ENCODE measurements around the gene SLC9A8.

The SLC9A8 gene

DNA sequence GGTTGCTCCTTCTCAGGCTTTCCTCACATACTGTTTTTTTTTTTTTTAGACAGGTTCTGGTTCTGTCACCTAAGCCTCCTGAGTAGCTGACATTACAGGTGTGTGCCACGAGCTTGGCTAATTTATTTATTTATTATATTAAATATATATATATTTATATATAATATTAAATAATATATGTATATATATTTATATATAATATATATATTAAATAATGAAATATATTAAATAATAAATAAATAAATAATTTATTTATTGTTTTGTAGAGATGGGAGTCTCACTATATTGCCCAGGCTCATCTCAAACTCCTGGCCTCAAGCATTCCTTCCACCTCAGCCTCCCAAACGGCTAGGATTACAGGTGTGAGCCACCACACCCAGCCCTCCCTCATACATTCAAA is 28.3 kb upstream of the SLC9A8 start:
- ATAC-seq (ENCODE audit: insufficient read depth, low read depth): no peak
- H3K79me2 ChIP-seq (ENCODE audit: insufficient read depth, low read length): no peaks in the 10 kb centered on the region
- H3K36me3 ChIP-seq (ENCODE audit: insufficient read depth, low read length): no peaks in the 10 kb centered on the region
- no peaks in the 10 kb centered on the region for H3K4me1 ChIP-seq (ENCODE audit: insufficient read depth, low read length)
- TF ChIP-seq, protein P1, sequence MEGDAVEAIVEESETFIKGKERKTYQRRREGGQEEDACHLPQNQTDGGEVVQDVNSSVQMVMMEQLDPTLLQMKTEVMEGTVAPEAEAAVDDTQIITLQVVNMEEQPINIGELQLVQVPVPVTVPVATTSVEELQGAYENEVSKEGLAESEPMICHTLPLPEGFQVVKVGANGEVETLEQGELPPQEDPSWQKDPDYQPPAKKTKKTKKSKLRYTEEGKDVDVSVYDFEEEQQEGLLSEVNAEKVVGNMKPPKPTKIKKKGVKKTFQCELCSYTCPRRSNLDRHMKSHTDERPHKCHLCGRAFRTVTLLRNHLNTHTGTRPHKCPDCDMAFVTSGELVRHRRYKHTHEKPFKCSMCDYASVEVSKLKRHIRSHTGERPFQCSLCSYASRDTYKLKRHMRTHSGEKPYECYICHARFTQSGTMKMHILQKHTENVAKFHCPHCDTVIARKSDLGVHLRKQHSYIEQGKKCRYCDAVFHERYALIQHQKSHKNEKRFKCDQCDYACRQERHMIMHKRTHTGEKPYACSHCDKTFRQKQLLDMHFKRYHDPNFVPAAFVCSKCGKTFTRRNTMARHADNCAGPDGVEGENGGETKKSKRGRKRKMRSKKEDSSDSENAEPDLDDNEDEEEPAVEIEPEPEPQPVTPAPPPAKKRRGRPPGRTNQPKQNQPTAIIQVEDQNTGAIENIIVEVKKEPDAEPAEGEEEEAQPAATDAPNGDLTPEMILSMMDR (IDR thresholded peaks at IDR 0.05; ENCODE audit: borderline replicate concordance, extremely low read depth, low read length, poor library complexity, severe bottlenecking): no peak
- TF ChIP-seq EZH2 (IDR thresholded peaks at IDR 0.05; ENCODE audit: borderline replicate concordance, low read depth, low read length, severe bottlenecking): no peak
- H3K4me3 ChIP-seq (ENCODE audit: low read depth in 1 of 2, low read length in 2 of 2): no peak overlapping the region
- no peaks in the 10 kb centered on the region for H3K9me3 ChIP-seq (ENCODE audit: insufficient read depth, low read length, severe bottlenecking)
- H3K27ac ChIP-seq (ENCODE audit: low read length): no peak overlapping the region
- H3K9ac ChIP-seq (ENCODE audit: low read depth, low read length): no peak overlapping the region
- DNase-seq: no peak
- no peak overlapping the region for H3K4me2 ChIP-seq (ENCODE audit: insufficient read depth, low read length)
- peaks cover 6% of the 10 kb centered on the region for H3K27me3 ChIP-seq (ENCODE audit: insufficient read depth, low read length, poor library complexity)
- no peak overlapping the region for H2AFZ ChIP-seq (ENCODE audit: low read depth, low read length)
- H4K20me1 ChIP-seq (ENCODE audit: insufficient read depth, low read length): no peaks in the 10 kb centered on the region

DNA sequence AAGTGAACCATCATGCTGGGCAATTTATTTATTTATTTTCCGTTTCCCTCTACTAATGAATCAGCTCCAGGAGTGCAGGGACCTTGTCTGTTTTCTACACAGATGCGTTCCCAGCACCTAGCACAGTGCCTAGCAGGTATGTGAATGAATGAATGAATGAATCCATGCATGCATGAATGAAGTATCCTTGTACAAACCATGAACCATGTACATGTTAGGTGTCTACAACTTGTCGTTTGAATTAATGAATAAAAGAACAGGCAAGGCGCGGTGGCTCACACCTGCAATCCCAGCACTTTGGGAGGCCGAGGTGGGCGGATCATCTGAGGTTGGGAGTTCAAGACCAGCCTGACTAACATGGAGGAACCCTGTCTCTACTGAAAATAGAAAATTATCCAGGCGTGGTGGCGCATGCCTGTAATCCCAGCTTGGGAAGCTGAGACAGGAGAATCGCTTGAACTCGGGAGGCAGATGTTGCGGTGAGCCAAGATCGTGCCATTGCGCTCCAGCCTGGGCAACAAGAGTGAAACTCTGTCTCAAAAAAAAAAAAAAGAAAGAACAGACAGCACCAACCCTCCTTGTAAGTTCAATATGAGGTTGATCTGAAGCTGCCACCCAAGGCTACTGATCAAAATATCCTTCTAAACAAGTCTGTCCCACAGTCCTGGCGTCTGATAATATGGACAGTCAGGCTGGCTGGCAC is 27.3 kb upstream of the SLC9A8 start:
- no peaks in the 10 kb centered on the region for H3K36me3 ChIP-seq (ENCODE audit: insufficient read depth, low read length)
- H3K9me3 ChIP-seq (ENCODE audit: insufficient read depth, low read length, severe bottlenecking): no peaks in the 10 kb centered on the region
- H2AFZ ChIP-seq (ENCODE audit: low read depth, low read length): no peak overlapping the region
- no peak for TF ChIP-seq EZH2 (IDR thresholded peaks at IDR 0.05; ENCODE audit: borderline replicate concordance, low read depth, low read length, severe bottlenecking)
- TF ChIP-seq, protein P1 (IDR thresholded peaks at IDR 0.05; ENCODE audit: borderline replicate concordance, extremely low read depth, low read length, poor library complexity, severe bottlenecking): no peak
- ATAC-seq (ENCODE audit: insufficient read depth, low read depth) (no peak), DNase-seq (no peak)
- H3K9ac ChIP-seq (ENCODE audit: low read depth, low read length): no peak overlapping the region
- no peak overlapping the region for H3K4me3 ChIP-seq (ENCODE audit: low read depth in 1 of 2, low read length in 2 of 2)
- H3K4me1 ChIP-seq (ENCODE audit: insufficient read depth, low read length): no peaks in the 10 kb centered on the region
- H3K79me2 ChIP-seq (ENCODE audit: insufficient read depth, low read length): no peaks in the 10 kb centered on the region
- H4K20me1 ChIP-seq (ENCODE audit: insufficient read depth, low read length): no peaks in the 10 kb centered on the region
- no peak overlapping the region for H3K27ac ChIP-seq (ENCODE audit: low read length)
- H3K4me2 ChIP-seq (ENCODE audit: insufficient read depth, low read length): no peak overlapping the region
- peaks cover 8% of the 10 kb centered on the region for H3K27me3 ChIP-seq (ENCODE audit: insufficient read depth, low read length, poor library complexity)

DNA sequence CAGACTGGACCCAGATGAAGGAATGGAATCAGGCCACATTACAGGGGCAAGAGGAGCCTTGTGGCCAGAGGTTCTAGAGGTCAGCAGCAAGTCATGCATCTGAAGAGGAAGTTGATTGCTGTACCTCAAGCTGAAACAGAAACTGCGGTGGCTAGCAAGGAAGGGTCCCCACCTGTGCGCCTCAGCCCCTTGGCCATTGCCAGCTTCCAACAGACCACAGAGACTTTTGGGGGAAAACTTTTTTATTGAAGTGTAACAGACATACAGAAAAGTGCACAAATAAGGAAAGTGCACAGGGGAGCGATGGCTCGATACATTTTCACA is 26.8 kb upstream of the SLC9A8 start:
- Histone ChIP-seq H3K9ac (ENCODE audit: low read depth, low read length) (no peak overlapping the region), H3K4me2 (ENCODE audit: insufficient read depth, low read length) (no peak overlapping the region), H3K4me3 (ENCODE audit: low read depth in 1 of 2, low read length in 2 of 2) (no peak overlapping the region), H4K20me1 (ENCODE audit: insufficient read depth, low read length) (no peaks in the 10 kb centered on the region), H3K27ac (ENCODE audit: low read length) (no peak overlapping the region), H3K4me1 (ENCODE audit: insufficient read depth, low read length) (no peaks in the 10 kb centered on the region), H2AFZ (ENCODE audit: low read depth, low read length) (no peak overlapping the region), H3K79me2 (ENCODE audit: insufficient read depth, low read length) (no peaks in the 10 kb centered on the region), H3K36me3 (ENCODE audit: insufficient read depth, low read length) (no peaks in the 10 kb centered on the region), H3K27me3 (ENCODE audit: insufficient read depth, low read length, poor library complexity) (peaks cover 8% of the 10 kb centered on the region), H3K9me3 (ENCODE audit: insufficient read depth, low read length, severe bottlenecking) (no peaks in the 10 kb centered on the region)
- TF ChIP-seq EZH2 (IDR thresholded peaks at IDR 0.05; ENCODE audit: borderline replicate concordance, low read depth, low read length, severe bottlenecking): no peak
- TF ChIP-seq, protein P1 (IDR thresholded peaks at IDR 0.05; ENCODE audit: borderline replicate concordance, extremely low read depth, low read length, poor library complexity, severe bottlenecking): no peak
- DNase-seq: no peak
- no peak for ATAC-seq (ENCODE audit: insufficient read depth, low read depth)
